GM23338 (cell line): ENCODE measurements around the gene RGS3. TPM values are rescaled to one million over a fixed set of nuclear protein-coding genes. Genes with fewer than 3 reads are reported as not detected.

Experiments used
- ATAC-seq: fragments of 200-7000 bp; cut with Tn5 transposase; 3 replicates; pipeline ENCODE4 v1.9.1; 2020
- DNase-seq: peaks from one replicate; pipeline ENCODE4 v3.0.0-alpha.2; 2015; ENCODE audit warnings: low spot score
- H2AFZ ChIP-seq: fragments of 200-600 bp; sonication (generic); 2 replicates; pipeline ENCODE4 v1.8.0; 2016; ENCODE audit warnings: antibody characterized with exemption, mild to moderate bottlenecking, moderate library complexity
- H3F3A ChIP-seq: fragments of 200-600 bp; sonication (generic); replicated peaks from 2 replicates; pipeline ENCODE4 v1.8.0; 2017; ENCODE audit warnings: antibody characterized with exemption, mixed run types, low read depth
- H3K27ac ChIP-seq: fragments of 200-600 bp; sonication (generic); 2 replicates; pipeline ENCODE4 v1.6.1; 2016; ENCODE audit warnings: low read depth
- H3K27me3 ChIP-seq: fragments of 200-600 bp; sonication (generic); 2 replicates; pipeline ENCODE4 v1.8.0; 2016; ENCODE audit warnings: mild to moderate bottlenecking, mixed run types, moderate library complexity; ENCODE audit not compliant: insufficient read depth
- H3K36me3 ChIP-seq: fragments of 200-600 bp; sonication (generic); 2 replicates; pipeline ENCODE4 v1.8.0; 2016; ENCODE audit warnings: mild to moderate bottlenecking; ENCODE audit not compliant: insufficient read depth
- H3K4me1 ChIP-seq: fragments of 200-600 bp; sonication (generic); 2 replicates; pipeline ENCODE4 v1.8.0; 2016; ENCODE audit warnings: mild to moderate bottlenecking, moderate library complexity; ENCODE audit not compliant: insufficient read depth
- H3K4me2 ChIP-seq: fragments of 200-600 bp; sonication (generic); 2 replicates; pipeline ENCODE4 v1.7.1; 2017; ENCODE audit warnings: mixed run types
- H3K4me3 ChIP-seq: fragments of 200-600 bp; sonication (generic); 2 replicates; pipeline ENCODE4 v1.6.1; 2016; ENCODE audit warnings: mixed run types
- H3K79me2 ChIP-seq: fragments of 200-600 bp; sonication (generic); replicated peaks from 2 replicates; pipeline ENCODE4 v1.8.0; 2017; ENCODE audit warnings: mild to moderate bottlenecking; ENCODE audit not compliant: insufficient read depth
- H3K9me2 ChIP-seq: fragments of 200-600 bp; sonication (generic); 2 replicates; pipeline ENCODE4 v1.8.0; 2017; ENCODE audit not compliant: insufficient read depth
- H4K20me1 ChIP-seq: fragments of 200-600 bp; sonication (generic); replicated peaks from 2 replicates; pipeline ENCODE4 v1.8.0; 2017; ENCODE audit warnings: mild to moderate bottlenecking; ENCODE audit not compliant: insufficient read depth
- H3K27ac Mint-ChIP-seq: 2 replicates; pipeline ENCODE4 v1.8.0; 2020; ENCODE audit warnings: inconsistent platforms, mild to moderate bottlenecking, moderate library complexity, mixed read lengths
- H3K27me3 Mint-ChIP-seq: 3 replicates; pipeline ENCODE4 v1.8.0; 2022; ENCODE audit warnings: low read depth, mild to moderate bottlenecking, moderate library complexity, mixed read lengths, inconsistent platforms; ENCODE audit not compliant: insufficient read depth, poor library complexity
- H3K36me3 Mint-ChIP-seq: 3 replicates; pipeline ENCODE4 v1.8.0; 2021; ENCODE audit warnings: low read depth, mild to moderate bottlenecking, inconsistent platforms, moderate library complexity, mixed read lengths
- H3K4me1 Mint-ChIP-seq: 3 replicates; pipeline ENCODE4 v1.8.0; 2020; ENCODE audit warnings: mild to moderate bottlenecking, inconsistent platforms, mixed read lengths
- H3K4me3 Mint-ChIP-seq: 3 replicates; pipeline ENCODE4 v1.8.0; 2021; ENCODE audit warnings: moderate library complexity, mild to moderate bottlenecking, inconsistent platforms, mixed read lengths
- H3K9me3 Mint-ChIP-seq: 3 replicates; pipeline ENCODE4 v1.8.0; 2020; ENCODE audit warnings: moderate library complexity, mild to moderate bottlenecking, inconsistent platforms, mixed read lengths
- EZH2 ChIP-seq: fragments of 200-600 bp; sonication (generic); IDR thresholded peaks from one replicate; pipeline ENCODE4 v1.8.0; 2017; ENCODE audit warnings: antibody characterized with exemption, mild to moderate bottlenecking, low read depth; ENCODE audit not compliant: unreplicated experiment
- JUNB ChIP-seq: IDR thresholded peaks from one replicate; pipeline ENCODE4 v1.6.1; 2016; ENCODE audit warnings: antibody characterized with exemption; ENCODE audit not compliant: unreplicated experiment
- NANOG ChIP-seq: IDR thresholded peaks from 2 replicates; pipeline ENCODE4 v1.6.1; 2016; ENCODE audit warnings: antibody characterized with exemption, borderline replicate concordance
- STAT1 ChIP-seq: IDR thresholded peaks from one replicate; pipeline ENCODE4 v1.6.1; 2016; ENCODE audit warnings: antibody characterized with exemption; ENCODE audit not compliant: unreplicated experiment
- ZNF114 ChIP-seq: fragments of 250-450 bp; sonication (Bioruptor Pico); IDR thresholded peaks from 2 replicates; pipeline ENCODE4 v1.5.0; 2020; ENCODE audit warnings: mild to moderate bottlenecking, moderate library complexity
- ZNF331 ChIP-seq: fragments of 250-450 bp; sonication (Bioruptor Pico); IDR thresholded peaks from 2 replicates; pipeline ENCODE4 v1.5.0; 2020; ENCODE audit warnings: low read depth, mild to moderate bottlenecking, moderate library complexity
- polyA plus RNA-seq: library from polyadenylated mRNA; unstranded; fragments of >200 nt; fragmentation: Nextera tagmentation; extraction: Ambion mirVana; gene quantifications from 2 replicates; pipeline ENCODE4 v1.2.1, GENCODE V29; 2016
- total RNA-seq: library from RNA; depleted of rRNA; stranded (reverse); fragments of >200 nt; shearing (Covaris generic); gene quantifications from 2 replicates; pipeline ENCODE4 v1.2.3, GENCODE V29; 2014
- TF ChIP-seq, protein P1 (sequence below): fragments of 250-450 bp; sonication (Bioruptor Pico); IDR thresholded peaks from 2 replicates; pipeline ENCODE4 v1.5.0; 2020; ENCODE audit warnings: mild to moderate bottlenecking, moderate library complexity

RGS3 gene
- total and polyA plus RNA-seq, 2 experiments from 2014 or later: 14.2 to 24.3 TPM

DNA sequence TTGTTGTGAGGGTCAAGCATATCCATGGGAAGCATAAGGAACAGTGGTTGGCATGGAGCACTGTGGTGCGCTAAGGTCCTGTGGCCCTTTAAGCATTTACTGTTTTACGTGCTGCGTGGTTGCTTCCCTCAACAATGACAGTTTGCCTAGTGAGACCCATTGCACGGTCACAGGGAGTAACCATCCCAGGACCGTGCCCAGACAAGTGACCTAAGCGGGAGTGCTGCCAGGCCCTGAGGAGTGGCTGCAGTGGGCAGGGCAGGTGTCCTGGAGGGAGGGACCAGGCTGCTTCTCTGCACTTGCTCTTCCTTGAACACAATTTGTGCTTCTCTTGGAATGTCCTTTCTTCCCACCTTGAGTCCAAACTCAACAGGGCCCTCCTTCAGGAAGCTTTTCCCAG, 64.6 kb downstream of the RGS3 start (continued):
- TF ChIP-seq, protein P1, sequence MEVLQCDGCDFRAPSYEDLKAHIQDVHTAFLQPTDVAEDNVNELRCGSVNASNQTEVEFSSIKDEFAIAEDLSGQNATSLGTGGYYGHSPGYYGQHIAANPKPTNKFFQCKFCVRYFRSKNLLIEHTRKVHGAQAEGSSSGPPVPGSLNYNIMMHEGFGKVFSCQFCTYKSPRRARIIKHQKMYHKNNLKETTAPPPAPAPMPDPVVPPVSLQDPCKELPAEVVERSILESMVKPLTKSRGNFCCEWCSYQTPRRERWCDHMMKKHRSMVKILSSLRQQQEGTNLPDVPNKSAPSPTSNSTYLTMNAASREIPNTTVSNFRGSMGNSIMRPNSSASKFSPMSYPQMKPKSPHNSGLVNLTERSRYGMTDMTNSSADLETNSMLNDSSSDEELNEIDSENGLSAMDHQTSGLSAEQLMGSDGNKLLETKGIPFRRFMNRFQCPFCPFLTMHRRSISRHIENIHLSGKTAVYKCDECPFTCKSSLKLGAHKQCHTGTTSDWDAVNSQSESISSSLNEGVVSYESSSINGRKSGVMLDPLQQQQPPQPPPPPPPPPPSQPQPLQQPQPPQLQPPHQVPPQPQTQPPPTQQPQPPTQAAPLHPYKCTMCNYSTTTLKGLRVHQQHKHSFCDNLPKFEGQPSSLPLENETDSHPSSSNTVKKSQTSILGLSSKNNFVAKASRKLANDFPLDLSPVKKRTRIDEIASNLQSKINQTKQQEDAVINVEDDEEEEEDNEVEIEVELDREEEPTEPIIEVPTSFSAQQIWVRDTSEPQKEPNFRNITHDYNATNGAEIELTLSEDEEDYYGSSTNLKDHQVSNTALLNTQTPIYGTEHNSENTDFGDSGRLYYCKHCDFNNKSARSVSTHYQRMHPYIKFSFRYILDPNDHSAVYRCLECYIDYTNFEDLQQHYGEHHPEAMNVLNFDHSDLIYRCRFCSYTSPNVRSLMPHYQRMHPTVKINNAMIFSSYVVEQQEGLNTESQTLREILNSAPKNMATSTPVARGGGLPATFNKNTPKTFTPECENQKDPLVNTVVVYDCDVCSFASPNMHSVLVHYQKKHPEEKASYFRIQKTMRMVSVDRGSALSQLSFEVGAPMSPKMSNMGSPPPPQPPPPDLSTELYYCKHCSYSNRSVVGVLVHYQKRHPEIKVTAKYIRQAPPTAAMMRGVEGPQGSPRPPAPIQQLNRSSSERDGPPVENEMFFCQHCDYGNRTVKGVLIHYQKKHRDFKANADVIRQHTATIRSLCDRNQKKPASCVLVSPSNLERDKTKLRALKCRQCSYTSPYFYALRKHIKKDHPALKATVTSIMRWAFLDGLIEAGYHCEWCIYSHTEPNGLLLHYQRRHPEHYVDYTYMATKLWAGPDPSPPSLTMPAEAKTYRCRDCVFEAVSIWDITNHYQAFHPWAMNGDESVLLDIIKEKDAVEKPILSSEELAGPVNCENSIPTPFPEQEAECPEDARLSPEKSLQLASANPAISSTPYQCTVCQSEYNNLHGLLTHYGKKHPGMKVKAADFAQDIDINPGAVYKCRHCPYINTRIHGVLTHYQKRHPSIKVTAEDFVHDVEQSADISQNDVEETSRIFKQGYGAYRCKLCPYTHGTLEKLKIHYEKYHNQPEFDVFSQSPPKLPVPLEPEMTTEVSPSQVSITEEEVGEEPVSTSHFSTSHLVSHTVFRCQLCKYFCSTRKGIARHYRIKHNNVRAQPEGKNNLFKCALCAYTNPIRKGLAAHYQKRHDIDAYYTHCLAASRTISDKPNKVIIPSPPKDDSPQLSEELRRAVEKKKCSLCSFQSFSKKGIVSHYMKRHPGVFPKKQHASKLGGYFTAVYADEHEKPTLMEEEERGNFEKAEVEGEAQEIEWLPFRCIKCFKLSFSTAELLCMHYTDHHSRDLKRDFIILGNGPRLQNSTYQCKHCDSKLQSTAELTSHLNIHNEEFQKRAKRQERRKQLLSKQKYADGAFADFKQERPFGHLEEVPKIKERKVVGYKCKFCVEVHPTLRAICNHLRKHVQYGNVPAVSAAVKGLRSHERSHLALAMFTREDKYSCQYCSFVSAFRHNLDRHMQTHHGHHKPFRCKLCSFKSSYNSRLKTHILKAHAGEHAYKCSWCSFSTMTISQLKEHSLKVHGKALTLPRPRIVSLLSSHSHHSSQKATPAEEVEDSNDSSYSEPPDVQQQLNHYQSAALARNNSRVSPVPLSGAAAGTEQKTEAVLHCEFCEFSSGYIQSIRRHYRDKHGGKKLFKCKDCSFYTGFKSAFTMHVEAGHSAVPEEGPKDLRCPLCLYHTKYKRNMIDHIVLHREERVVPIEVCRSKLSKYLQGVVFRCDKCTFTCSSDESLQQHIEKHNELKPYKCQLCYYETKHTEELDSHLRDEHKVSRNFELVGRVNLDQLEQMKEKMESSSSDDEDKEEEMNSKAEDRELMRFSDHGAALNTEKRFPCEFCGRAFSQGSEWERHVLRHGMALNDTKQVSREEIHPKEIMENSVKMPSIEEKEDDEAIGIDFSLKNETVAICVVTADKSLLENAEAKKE (CRISPR knock-in tag): no peak

DNA sequence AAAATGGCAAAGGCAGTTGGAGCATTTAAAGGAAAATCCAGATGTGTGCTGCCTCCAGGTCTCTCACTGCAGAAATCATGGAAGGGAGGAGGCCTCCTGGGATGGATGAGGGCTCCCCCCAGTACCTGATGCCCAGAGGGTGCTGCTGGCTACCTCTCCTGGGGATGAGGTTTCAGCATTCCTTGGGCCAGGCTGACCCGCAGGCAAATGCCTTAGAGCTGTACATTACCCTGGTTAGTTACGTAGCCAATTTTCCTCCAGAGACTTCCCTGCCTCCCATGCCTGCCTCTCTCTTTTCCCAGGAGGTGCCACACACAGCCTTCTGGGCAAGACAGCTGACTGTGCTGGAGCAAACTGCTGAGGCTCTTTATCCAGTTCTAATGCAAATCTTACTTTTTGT, 65.3 kb downstream of the RGS3 start:
- Histone ChIP-seq H4K20me1 (no peaks in the 10 kb centered on the region), H3K4me1 (no peaks in the 10 kb centered on the region), H2AFZ (no peak overlapping the region), H3K4me2 (no peak overlapping the region), H3F3A (no peaks in the 10 kb centered on the region), H3K9me2 (no peaks in the 10 kb centered on the region), H3K36me3 (no peaks in the 10 kb centered on the region), H3K27ac (no peak overlapping the region), H3K4me3 (no peak overlapping the region), H3K27me3 (no peaks in the 10 kb centered on the region), H3K79me2 (no peaks in the 10 kb centered on the region)
- no peak overlapping the region for H3K4me3 Mint-ChIP-seq
- TF ChIP-seq STAT1 (no peak), ZNF331 (CRISPR knock-in tag) (no peak), NANOG (no peak), JUNB (no peak), EZH2 (no peak), ZNF114 (CRISPR knock-in tag) (no peak)
- no peaks in the 10 kb centered on the region for H3K36me3 Mint-ChIP-seq
- no peak overlapping the region for H3K27ac Mint-ChIP-seq
- H3K4me1 Mint-ChIP-seq: peaks cover 15% of the 10 kb centered on the region
- DNase-seq (no peak), ATAC-seq (no peak)
- H3K27me3 Mint-ChIP-seq: peaks cover 6% of the 10 kb centered on the region
- H3K9me3 Mint-ChIP-seq: no peaks in the 10 kb centered on the region
